HG03378 (cell line): ENCODE data around the gene ARRDC2.

ENCODE experiments used
- ATAC-seq: cut with Tn5 transposase; IDR thresholded peaks from one replicate; pipeline ENCODE4 v1.9.1; 2021; ENCODE audit warnings: mild to moderate bottlenecking, moderate library complexity; ENCODE audit not compliant: unreplicated experiment

The ARRDC2 gene

DNA sequence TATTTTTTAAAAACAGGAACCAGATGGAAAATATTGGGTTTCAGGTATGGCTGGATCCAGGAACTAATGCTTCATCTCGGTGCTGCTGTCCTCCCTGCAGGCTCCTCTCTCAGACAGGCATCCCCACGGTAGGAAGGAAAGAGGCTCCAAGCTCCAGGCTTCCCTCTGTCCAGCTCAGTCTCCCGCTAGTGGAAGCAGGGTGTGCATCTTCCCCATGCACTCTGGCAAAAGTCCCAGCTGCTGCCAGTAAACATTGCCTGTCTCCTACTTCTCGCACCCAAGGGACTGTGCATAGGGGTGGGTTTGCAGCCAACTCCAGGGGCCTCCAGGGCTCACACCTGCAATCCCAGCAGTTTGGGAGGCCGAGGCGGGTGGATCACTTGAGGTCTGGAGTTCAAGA is 49.6 kb downstream of the ARRDC2 start:
- no peak for ATAC-seq

DNA sequence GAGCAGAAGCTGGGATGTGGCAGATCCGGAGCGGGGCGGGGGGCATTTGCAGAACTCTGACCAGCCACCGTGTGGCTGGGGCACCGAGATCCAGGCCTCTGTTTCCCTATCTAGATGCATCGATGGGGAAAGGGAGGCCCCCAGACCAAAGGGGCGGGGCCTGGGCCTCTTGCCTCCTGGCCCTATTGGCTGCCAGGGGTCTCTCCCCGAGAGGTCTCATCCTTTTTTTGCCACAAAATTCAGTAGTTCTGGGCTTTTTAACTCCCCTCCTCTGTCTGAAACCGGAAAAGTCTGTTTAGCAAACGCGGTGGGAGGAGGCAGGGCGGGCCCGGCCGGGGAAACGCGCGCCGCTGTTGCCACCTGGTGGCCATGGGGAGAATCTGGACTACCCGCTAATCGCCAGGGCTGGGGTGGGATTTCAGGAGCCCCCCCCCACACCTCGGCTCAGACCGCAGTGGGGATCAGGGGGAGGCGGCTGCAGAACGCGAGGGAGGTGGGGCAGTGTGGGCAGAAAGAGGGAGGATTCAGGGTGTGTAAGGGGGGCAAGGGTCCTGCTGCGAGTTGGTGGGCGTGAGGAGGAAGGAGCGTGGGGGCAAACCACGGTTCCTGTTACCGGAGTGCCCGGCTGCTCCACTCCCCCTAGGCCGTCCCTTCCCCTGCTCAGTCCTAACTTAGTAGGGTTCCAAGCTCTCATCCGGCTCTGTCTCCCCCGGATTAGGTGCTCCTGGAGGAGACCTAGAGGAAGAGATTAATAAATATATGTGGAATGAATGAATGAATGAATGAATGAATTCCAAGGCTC is 50.4 kb downstream of the ARRDC2 start:
- ATAC-seq = no peak

DNA sequence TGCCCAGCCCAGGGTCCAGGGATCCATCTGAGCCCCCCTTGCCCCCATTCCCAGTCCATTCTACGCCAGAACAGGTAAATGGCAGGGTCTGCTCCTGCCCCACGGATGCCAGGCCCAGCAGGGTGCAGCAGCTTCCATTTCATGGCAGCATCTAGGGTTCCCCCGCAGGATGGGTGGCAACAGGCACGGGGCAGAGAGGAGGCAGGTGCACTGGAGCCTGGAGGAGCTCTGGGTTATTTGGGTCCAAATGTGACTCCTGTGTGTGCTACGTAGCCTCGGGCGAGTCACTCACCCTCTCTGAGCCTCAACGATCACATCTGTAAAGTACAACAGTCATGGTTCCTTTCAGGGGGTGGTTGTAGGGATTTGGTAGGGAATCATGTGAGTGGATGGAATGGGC is 51.3 kb downstream of the ARRDC2 start:
- no peak for ATAC-seq

DNA sequence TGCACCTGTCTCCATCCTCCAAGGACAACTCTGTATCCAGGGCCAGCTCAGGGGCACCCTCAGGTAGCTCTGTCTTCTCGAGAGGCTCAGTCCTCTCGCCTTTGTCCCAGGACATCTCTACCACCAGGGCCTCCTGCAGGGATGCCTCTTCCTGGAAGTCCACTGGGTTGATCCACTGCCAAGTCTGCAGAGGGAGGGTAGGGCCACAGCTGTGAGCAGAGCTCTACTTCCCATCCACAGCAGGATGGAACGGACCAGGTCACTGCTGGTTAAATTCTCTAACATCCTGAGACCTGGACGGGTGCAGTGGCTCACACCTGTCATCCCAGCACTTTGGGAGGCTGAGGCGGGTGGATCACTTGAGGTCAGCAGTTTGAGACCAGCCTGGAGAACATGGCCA is 51.9 kb downstream of the ARRDC2 start:
- ATAC-seq = no peak

DNA sequence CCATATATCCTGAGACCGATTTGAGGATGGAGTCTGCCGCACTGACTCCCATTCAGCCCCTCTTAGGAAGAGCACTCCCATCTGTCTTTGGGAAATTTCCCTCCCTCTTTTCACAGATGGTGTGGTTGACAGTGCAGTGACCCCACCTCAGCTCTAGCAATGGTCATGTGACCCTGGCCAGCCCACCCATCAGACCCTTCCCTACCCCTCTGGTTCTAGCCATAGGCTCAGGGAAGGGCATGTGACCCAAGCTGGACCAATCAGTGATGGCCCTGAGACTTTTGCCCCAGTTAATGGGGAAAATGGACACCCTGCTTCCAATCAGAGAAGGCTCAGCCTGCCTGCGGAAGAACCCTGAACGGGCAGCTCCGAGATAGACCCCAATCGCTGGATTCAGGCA is 52.5 kb downstream of the ARRDC2 start:
- no peak for ATAC-seq

DNA sequence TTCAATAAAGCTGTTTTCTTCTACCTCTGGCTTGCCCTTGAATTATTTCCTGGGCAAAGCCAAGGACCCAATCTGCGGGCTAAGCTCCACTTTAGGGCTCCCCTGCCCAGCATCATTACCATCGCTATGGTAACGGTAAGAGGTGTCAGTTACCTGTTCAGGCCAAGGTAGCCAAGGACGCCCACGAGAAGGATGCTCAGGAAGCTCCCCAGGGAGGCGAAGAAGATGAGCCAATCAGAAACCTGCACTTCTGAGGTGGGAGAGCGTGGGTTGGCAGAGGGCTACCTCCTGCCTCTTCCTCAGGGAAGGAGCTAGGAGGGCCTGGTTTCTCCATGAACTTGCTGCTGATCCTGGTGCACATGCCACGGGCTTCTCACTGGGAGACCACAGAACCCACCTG is 54.1 kb downstream of the ARRDC2 start:
- no peak for ATAC-seq

DNA sequence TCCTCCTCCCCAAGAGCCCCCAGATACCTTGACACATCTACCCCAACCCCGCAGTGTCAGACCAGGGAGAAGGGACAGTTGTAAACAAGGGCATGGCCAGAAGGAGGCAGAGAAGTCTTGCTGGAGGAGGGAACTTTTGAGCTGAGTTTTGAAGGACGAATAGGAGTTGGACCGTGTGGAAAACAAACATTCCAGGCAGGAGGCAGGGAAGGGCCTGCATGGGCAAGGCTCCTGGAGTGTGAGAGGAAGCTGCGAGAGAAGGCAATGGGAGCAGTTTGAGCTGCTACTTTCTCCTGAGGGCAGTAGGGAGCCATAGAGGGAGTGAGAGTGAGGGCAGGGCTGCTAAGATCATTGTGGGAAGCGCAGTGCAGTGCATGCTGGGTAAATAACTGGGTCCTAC is 55.5 kb downstream of the ARRDC2 start:
- ATAC-seq = no peak
